Stimulated activated CD4-positive, alpha-beta T cell treated with anti-CD3 and anti-CD28 coated beads, Interleukin-4, amount 100 ng/mL, for 48 hours (primary cell): ENCODE data around the gene SUMO3.

ENCODE experiments used
- DNase-seq, 2 donors: peaks; one replicate each; pipeline ENCODE4 v3.0.0-alpha.2; 2020; ENCODE audit warnings: low read depth in 2 of 2

Gene SUMO3

DNA sequence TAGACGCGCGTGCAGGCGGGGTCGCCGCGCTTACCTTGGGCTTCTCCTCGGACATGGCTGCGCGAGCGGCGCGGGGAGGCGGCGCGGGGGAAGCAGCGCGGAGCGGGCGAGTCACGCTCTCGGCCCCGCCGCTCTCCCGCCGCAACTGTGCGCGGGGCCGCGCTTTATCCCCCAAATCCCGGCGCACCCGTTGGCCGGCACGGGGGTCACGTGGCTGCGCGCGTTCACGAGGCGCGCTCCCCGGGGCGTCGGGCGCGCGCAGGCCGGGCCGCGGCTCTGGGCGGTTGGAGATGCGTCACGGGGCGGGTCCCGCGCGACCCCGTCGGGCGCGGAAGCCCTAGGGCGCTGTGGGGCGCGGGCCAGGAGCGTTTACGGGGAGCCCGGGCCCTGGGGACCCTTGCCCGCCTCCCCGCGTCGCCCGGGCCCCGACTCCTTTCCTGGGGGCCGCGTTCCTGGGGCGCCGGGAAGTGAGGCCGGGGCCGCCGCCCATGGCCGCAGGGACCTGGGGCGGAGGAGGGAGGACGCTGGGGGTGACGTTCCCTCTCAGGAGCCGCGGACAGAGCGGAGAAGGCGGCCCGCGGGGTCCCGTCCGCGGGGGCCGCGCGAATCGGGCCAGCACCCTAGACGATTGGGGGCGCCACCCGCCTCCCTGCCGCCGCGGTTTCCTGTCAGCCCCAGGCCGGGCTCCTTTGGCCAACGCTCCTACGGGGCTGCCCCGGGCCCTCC, at the start of gene SUMO3:
SUMO3 (minus strand) TSS at position 149 of the 726 bp plus-strand sequence; CDS start at position 55, 94 bp downstream.
- peak; percentile 75 to 76 for DNase-seq

DNA sequence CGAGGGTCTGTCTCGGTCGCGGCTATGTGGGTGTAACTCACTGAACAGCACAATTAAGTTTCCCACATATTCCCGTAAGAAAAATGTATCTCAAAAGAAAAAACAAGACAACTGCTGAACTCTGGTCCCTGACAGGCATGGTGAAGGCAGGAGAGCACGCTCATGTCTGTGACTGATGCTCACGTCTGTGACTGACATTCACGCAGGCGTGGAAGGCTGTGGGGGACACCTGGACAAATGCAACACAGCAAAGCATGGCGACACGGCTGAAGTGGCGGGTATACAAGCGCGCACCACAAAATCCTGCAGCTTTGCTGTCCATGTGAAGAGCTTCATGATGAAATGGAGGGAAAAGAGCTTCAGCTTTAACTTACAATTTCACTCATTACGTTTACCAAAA, 49.6 kb upstream of the SUMO3 start:
- no peak for DNase-seq

DNA sequence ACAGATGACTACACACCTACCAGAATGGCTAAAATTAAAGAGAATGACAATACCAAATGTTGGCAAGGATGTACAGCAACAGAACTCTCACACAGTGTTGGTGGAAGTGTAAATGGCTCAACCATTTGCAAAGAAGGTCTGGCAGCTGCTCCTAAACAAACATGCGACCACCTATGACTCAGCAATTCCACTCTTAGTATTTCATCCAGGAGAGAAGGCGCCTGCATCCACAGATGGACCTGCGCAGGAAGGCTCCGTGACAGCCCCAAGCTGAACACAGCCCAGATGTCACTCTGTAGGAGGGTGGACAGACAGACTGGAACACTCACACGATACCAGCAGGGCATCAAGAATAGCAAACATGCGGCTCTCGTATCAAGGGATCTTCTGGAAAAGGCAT, 48.9 kb upstream of the SUMO3 start:
- DNase-seq: no peak

- no peak for DNase-seq
These were observed 47.9 kb upstream of the SUMO3 start for GRCh38 chr21:44865561-44866280.

GRCh38 chr21:44862869-44863685, 45.2 kb upstream of the SUMO3 start:
- no peak for DNase-seq

DNA sequence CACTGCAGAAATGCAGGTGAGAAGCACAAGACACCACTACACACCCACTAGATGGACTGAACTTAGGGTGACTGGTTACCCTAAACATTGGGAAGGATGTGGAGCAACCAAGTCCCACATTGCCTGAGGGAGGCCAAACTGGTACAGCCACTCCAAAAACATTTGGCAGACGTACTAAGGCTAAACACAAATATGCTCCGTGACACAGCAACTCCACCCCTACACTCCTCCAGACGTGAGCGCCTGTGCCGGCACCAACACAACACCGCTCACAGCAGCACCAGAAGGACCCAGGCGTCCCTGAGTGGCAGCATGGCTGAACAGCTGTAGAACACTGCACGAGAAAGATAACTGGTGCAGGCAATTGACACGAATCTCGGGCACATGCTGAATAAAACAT, 40.9 kb upstream of the SUMO3 start:
- no peak for DNase-seq

DNA sequence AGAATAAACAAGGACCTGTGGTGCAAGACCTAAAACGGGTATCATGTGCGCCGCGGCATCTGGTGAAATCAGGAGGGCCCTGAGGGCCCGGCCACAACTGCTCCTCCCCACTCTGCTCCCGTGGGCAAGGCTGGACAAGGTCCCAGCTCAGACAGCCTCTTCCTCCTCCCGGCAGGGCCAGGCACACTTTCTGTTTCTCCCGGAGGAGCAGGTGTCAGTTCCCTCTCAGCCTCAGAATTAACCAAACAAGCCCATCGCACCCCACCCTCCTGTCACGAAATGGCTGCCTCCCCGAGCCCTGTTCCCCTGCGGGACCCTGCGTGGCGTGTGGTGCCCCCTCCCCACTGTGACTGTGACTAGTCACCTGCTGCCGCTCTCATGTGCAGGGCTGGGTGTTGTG, 40.4 kb upstream of the SUMO3 start:
- no peak for DNase-seq

DNA sequence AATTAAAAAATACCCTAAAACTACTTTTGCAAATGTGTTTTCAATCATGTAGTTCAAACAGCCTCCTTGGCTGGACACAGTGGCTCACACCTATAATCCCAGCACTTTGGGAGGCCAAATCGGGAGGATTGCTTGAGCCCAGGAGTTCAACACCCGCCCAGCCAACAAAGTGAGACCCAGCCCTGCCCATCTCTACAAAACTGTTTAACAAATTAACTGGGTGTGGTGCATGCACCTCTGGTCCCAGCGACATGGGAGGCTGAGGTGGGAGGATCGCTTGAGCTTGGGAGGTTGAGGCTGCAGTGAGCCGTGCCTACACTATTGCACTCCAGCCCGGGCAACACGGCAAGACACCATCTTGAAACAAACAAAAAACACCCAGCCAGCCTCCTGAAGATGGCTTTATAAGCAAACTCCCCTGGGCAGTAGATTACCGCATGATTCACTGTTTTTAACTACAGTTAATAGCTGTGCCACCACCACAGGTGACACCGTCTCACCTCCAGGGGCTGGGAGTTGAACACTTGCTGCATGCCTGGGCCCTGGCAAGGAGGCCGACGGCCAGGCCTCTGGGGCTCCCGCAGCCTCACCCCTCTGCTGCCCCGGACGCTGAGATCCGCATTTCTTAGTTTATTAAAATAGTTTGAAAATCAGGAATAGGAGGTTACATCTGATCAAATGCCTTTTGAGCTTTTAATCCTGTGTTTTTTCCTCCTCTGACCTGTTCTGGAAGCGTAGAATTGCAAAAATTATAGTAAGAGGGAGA, 39.4 kb upstream of the SUMO3 start:
- DNase-seq: no peak

DNA sequence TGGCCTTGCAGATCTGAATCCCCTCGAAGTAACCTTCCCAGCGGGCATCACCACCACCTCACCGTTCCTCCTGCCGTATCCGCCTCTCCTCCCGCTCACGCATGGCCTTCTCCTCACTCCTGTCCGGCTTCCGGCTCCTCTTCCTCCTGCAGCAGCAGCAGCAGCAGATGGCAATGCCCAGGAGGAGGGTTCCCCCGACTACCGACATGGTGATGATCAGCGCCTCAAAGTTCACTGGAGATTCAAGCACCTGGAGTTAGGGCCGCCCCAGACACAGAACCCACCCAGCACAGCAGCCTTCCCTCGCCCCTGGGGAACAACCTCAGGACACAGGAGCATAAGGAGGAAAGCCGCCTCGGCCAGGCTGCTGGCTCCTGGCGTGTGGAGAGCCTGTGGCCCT, 38.3 kb upstream of the SUMO3 start:
- no peak for DNase-seq

DNA sequence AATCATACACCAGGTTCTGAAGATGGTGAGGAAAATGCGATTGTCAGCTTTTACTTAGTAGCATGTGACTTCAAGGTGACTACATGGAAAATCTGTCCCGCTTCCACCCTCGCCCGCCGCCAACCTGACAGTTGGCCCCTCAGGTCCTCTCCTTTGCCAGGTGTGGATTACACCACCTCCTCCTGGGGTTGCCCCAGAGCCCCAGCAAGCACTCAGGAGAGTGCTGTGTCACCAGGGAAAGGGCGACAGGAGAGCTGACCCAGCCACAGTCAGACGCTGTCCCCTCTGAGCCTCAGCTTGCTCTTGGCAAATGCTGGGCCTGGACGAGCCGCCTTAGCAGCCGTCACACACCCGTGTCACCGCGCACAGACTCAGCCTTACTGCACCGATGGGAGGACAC, 37.7 kb upstream of the SUMO3 start:
- DNase-seq: no peak

DNA sequence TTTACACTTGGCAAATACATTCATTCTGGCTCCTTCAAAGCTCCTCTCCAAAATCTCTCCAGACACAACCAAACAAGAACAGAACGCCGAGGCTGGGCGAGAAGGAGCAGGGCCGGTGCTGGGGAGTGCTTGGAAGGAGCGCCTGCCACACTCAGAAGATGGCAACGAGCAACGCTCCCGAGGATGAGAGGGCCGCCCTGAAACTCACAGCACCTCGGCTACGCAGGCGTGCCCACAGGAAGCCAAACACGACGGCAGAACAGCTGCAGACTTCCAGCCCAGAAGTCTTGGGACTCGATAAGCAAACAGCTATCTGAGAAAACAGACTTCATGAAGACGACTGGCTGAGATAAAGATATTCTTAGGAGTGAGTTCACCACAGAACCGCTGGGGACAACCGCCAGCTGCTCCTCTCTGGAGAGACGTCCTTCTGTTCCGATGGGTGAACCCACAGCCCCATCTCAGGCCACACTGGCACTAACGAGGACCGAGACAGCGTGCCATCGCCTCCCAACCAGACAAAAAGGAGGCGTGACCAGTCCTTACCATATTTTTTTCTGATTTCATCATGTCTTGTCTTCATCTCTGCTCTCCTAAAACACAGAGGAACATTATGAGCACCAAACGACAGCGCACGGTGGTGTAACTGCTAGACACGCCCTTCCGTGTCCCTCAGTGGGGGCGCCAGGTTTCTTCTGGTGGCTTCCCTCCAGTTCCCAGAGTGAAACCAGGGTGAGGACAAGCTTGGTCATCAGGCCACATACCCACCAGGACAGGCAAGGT, 37.0 kb upstream of the SUMO3 start:
- no peak for DNase-seq

- DNase-seq: no peak
These were observed 36.5 kb upstream of the SUMO3 start for GRCh38 chr21:44854391-44854663.

- DNase-seq: no peak
These were observed 35.9 kb upstream of the SUMO3 start for GRCh38 chr21:44853601-44854390.

GRCh38 chr21:44850905-44851657, 33.2 kb upstream of the SUMO3 start:
- no peak for DNase-seq

DNA sequence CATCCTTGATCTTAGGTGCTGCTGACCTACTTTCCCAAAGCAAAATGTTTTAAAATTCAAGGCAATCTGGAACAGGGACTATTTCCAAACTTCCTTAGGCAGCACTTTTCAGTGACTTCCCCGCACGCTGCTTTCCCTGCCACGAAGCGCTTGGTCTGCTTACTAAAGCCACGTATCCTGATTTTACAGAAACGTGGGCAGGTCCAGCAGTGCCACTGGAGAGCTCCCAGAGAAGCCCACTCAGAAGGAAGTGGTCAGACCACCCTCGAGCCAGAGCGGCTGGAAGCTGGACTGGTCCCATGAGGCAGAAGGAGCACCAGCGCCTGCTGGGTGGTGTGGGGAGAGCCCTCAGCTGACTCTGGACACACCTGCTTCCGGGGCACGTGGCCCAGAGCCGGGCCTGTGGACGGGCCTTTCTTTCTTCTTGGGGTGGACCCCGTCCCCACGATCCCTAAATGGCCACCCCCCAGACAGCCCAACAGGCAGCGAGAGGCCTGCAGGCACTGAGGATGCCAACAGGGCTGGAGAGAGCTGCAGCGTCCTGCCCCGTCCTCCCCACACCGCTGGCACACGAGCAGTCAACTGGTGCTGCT, 32.4 kb upstream of the SUMO3 start:
- DNase-seq: no peak

DNA sequence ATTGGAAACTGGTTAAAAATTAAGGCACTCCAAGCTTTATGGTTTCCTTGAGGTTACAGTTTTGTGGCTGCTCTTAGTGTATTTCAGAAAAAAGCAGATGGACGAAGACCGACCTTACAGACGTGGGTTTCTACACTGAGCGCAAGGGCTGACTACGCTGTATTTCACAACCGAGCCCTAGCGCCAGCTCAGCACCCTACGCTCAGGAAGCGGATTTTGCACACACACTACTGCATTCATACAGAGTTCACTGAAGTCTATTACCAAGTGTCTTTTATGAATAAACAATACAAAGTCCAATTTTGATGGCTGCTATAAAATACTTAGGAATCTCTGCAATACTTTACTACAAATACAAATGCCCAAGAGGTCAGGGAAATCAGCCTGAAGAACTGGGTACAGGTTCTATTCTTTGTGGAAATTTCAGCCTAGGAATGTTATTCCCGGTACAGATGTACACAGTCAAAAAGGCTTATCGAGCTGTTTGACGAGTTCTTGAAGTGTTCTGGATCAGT, 31.8 kb upstream of the SUMO3 start:
- DNase-seq: no peak

DNA sequence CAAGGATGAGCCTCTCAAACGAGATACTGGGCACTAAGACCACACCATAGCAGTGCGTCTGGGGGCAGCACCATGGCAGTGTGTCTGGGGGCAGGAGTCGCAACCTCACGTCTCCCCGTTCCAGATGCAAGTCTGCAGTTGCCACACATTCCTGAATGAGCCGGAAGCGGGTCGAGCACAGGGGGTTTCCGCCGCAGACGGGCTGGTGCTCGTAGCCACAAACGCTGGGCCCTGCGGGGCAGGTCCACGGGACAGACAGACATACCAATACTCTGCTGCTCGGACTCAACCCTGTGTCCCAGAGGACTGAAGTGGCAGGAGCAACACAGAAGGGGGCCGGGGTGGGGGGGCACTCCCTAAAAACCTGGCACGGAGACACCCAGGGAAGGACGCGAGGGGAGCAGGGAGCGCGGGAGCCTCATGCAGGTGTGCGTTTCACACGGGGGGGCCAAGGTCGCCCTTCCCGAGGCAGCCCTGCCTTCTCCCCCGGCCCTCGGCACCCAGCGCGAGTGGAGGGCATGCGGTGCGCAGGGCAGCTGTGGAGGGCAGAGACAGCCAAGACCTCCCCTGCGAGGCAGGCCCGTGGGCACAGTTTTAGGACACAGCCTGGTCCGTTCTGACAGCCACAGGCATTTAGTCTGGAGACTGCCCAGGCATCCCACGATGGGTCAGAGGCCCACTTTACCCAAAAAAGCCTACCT, 31.1 kb upstream of the SUMO3 start:
- no peak for DNase-seq

GRCh38 chr21:44847261-44848056, 29.6 kb upstream of the SUMO3 start:
- DNase-seq: no peak
